A549 treated with RU486 at 1 μM for 4 hours (cell line): ENCODE data around the gene UBE2C. TPM values are rescaled to one million over a fixed set of nuclear protein-coding genes. Genes with fewer than 3 reads are reported as not detected.

Source experiments
- total RNA-seq: library from RNA; stranded (reverse); fragments of 200-300 nt; extraction: Qiagen RNA extraction; gene quantifications from 5 replicates; pipeline ENCODE4 v1.2.3, GENCODE V29; 2022; ENCODE audit warnings: low read depth

The UBE2C gene
- 226 to 288 TPM (median 250 TPM) in 5 replicates for total RNA-seq

DNA sequence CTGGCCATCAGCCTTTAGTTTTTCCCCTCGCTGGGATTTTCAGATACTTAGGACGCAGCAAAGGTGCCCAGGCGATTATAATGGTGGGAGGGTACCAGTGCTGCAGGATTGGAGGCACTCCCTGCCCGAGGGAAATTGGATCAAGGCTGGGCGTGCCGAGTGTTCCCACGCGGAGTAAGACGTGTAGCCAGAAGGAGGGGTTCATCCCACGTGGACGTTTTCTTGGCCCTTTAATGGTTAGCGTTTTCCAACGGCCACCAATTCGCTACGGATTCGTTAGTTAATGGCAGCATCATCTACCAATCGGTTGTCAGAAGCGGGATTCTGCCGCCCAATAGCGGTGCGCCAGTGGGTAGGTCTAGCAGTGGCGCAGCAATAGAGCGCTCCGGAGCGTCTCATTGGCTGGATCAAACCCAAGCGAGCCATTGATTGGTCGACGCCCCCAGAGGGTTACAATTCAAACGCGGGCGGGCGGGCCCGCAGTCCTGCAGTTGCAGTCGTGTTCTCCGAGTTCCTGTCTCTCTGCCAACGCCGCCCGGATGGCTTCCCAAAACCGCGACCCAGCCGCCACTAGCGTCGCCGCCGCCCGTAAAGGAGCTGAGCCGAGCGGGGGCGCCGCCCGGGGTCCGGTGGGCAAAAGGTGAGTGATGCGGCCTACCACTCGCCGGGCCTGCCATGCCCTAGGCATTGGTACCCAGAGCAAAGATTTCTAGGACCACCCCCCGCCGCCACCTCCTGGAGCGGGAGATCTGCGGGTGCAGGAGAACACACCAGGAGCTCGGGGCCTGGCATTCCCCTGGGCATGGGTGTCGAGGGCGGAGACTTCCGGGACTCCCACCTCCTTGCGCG, at the start of gene UBE2C:
UBE2C (plus strand) TSS at position 488 of the 849 bp plus-strand sequence; CDS start at position 540, 52 bp downstream.

DNA sequence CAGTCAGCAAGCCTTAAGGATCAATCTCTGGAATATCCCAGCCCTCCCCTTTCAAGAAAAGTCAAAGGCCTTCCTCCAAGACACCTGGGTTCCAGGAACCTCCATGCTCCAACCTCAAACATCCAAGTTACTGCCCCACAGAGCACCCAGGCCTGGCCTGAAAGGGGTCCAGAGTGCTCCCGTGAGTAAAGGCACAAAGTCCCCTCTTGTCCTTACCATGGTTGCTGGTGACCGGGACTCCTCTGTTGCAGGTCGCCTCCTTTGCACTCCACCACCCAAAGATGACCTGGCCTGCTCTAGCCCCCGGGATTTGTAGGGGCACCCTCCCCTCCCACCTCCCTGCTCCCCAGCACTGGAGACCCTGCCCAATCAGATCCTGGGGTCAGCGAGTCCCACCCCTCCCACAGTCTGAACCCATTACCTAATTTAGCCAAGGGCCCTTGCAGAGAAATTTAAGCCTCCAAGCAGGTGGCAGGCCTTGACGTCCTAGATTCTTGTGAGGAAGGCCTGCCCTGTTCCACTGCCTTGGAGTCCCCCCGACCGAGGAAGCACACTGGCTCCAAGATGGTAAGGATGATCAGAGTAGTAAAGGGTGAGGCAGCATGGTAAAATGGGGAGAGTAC, 14.7 kb downstream of the UBE2C start, which contains the start of gene TNNC2:
TNNC2 (minus strand) TSS at position 283 of the 623 bp plus-strand sequence; CDS start at position 219, 64 bp downstream.

DNA sequence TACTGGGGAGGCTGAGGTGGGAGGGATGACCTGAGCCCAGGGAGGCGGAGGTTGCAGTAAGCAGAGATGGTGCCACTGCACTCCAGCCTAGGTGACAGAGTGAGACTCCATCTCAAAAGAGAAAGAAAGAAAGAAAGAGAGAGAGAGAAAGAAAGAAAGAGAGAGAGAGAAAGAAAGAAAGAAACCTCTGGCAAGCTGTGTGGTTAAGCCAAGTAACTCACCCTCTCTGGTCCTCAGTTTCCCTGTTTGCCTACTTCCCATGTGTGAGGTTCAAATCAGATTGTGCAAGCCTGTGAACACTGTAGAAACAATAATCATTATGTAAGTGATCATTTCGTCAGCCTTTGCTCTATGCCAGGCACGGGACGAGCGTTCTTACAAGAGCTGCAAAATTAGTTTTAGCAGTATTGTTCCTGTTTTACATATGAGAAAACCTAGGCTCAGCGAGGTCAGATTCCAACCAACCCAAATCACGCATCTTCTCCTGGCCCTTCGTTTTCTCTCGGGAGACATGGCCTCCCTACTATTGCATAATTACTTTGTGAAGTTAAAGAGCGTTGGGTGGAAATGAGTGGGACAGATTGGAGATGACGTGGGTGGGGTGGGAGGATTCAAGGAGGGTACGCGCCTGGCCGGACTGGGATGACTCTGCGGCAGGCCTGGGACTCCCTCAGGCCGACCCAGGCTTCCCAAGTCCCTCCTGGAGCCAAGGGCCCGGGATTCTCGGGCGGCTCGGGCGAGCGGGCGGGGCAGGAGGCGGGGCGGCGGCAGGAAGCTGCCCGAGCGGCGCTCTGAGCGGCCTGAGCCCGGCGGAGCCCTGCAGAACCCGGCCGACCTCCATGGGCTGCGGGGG, 20.8 kb downstream of the UBE2C start, which contains the start of gene SNX21:
SNX21 (plus strand) TSS at position 770 of the 853 bp plus-strand sequence. CDS start 121 bp downstream, outside the sequence.

DNA sequence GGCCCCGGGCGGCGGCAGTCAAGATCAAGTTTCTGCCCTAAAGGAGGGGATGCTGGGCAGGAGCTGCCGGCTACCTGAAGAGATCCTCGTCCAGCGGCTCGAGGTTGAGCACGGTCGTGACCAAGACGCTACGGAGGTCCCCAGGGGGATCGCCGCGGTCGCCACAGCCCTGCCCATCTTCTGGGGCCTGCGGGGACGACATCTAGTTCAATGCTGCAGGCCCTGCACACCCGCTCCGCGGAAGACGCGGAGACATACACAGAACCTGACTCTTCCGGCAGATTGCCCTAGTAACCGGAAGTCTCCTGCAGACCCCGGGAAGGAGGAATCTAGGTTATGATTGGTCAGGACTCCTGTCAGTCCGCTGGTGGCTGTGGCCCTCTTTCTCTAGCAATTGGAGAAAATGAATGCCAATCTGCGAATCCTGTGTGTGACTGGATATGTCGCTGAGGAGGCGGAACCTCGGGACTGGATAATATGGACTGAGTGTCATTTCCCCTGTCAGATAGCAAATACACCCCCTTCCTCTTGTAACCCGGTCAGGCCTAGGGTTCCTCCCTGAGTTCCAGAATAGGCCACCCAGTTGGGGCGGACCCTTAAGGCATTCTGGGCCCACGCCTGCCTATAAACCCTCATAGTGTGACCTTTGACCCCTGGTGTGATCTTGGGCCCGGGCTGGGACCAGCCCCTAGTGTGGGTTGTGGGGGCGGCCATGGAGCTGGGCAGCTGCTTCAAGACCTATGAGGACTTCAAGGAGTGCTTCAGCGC, 44.9 kb downstream of the UBE2C start, which contains the start of the genes ACOT8 and ZSWIM3:
ACOT8 (minus strand) TSS at position 279 of the 768 bp plus-strand sequence; CDS start at position 202, 77 bp downstream.
ZSWIM3 (plus strand) TSS at position 501 of the 768 bp plus-strand sequence; CDS start at position 713, 212 bp downstream.

Other genes starting within 250 kb of the UBE2C start
- not detected in 5 replicates for gene WFDC8, start 233.4 kb upstream of the UBE2C start, total RNA-seq
- not detected in 5 replicates for gene WFDC10A, start 182.9 kb upstream of the UBE2C start, total RNA-seq
- gene WFDC9, start 181.4 kb upstream of the UBE2C start, total RNA-seq, result not detected in 5 replicates
- gene WFDC11, start 142.4 kb upstream of the UBE2C start, total RNA-seq, result not detected in 5 replicates
- gene WFDC13, start 110.6 kb upstream of the UBE2C start, total RNA-seq, result not detected in 5 replicates
- not detected in 5 replicates for gene WFDC10B, start 107.6 kb upstream of the UBE2C start, total RNA-seq
- gene SPINT4, start 90.3 kb upstream of the UBE2C start, total RNA-seq, result not detected in 5 replicates
- 0.28 TPM in 1 of 5 replicates, not detected in the others for gene WFDC3, start 20.8 kb upstream of the UBE2C start, total RNA-seq
- 32.5 to 40.1 TPM (median 37.4 TPM) in 5 replicates for gene DNTTIP1, start 20.7 kb upstream of the UBE2C start, total RNA-seq
- gene TNNC2, start 14.7 kb downstream of the UBE2C start, total RNA-seq, result 0.22 to 0.48 TPM (median 0.31 TPM) in 3 of 5 replicates, not detected in the others
- 9.4 to 12.4 TPM (median 10.7 TPM) in 5 replicates for gene SNX21, start 21.2 kb downstream of the UBE2C start, total RNA-seq
- 15.4 to 20.0 TPM (median 17.7 TPM) in 5 replicates for gene ACOT8, start 44.7 kb downstream of the UBE2C start, total RNA-seq
- 1.4 to 1.6 TPM (median 1.6 TPM) in 5 replicates for gene ZSWIM3, start 45.0 kb downstream of the UBE2C start, total RNA-seq
- gene ZSWIM1, start 68.6 kb downstream of the UBE2C start, total RNA-seq, result 6.1 to 7.0 TPM (median 6.6 TPM) in 5 replicates
- gene SPATA25, start 75.0 kb downstream of the UBE2C start, total RNA-seq, result 0.23 to 0.87 TPM (median 0.66 TPM) in 5 replicates
- 0.88 to 1.5 TPM (median 1.4 TPM) in 5 replicates for gene NEURL2, start 78.6 kb downstream of the UBE2C start, total RNA-seq
- gene CTSA, start 78.7 kb downstream of the UBE2C start, total RNA-seq, result 92.6 to 141 TPM (median 119 TPM) in 5 replicates
- 1.3 to 2.3 TPM (median 2.0 TPM) in 5 replicates for gene PLTP, start 99.5 kb downstream of the UBE2C start, total RNA-seq
- 27.7 to 35.6 TPM (median 32.2 TPM) in 5 replicates for gene PCIF1, start 122.0 kb downstream of the UBE2C start, total RNA-seq
- 6.6 to 10.0 TPM (median 9.5 TPM) in 5 replicates for gene ZNF335, start 159.6 kb downstream of the UBE2C start, total RNA-seq
- 0.43 to 1.1 TPM (median 0.50 TPM) in 5 replicates for gene MMP9, start 196.3 kb downstream of the UBE2C start, total RNA-seq
- 12.4 to 17.2 TPM (median 15.6 TPM) in 5 replicates for gene SLC12A5, start 216.6 kb downstream of the UBE2C start, total RNA-seq